HG03135 (cell line): Measurements from ENCODE around the gene FDPS.
"Not testable (repeated sequence)": the region's sequence is repeated elsewhere in the genome, so short reads cannot be mapped to it uniquely, and the experiment has no call there.

Experiments used
- ATAC-seq: cut with Tn5 transposase; IDR thresholded peaks from one replicate; pipeline ENCODE4 v1.9.1; 2021; ENCODE audit warnings: mild to moderate bottlenecking, moderate library complexity; ENCODE audit not compliant: unreplicated experiment

The FDPS gene

GRCh38 chr1:155285063-155285462 lies 23.6 kb upstream of the FDPS start:
- ATAC-seq = no peak

- ATAC-seq = no peak
Measured at GRCh38 chr1:155285631-155286044, 23.0 kb upstream of the FDPS start.

DNA sequence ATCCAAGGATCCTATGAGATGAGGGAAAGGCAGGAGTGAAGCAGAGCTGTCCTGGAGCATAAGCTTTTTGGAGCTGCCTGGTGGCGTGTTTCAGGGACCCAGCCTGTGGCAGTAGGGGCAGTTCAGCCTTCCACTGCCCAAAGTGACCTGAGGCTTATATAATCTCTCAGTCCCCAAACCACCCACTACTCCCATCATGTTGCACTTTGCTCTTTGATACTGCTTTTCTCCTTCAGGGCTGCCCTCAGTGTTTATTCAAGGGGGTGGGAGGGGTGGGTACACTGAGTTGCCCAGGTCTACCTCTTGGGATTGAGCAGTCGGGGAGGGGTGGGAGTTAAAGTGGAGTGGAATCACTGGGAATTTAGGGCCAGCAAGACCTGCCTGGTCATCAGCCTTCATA lies 22.1 kb upstream of the FDPS start:
- no peak for ATAC-seq

DNA sequence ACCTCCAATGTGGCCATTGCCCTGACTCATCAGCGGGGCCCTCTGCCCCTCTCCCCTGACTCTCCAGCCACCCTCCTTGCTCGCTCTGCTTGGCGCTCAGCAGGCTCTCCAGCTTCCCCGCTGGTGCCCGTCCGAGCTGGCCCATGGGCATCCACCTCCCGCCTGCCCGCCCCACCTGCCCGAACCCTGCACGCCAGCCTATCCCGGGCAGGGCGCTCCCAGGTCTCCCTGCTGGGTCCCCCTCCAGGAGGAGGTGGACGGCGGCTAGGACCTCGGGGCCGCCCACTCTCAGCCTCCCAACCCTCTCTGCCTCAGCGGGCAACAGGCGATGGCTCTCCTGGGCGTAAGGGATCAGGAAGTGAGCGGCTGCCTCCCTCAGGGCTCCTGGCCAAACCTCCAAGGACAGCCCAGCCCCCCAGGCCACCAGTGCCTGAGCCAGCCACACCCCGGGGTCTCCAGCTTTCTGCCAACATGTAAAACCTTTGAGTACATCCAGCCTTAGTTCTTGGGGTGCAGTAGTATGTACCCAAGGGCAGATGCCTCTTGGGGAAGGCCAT lies 20.6 kb upstream of the FDPS start:
- ATAC-seq = no peak

GRCh38 chr1:155291006-155291405 lies 17.7 kb upstream of the FDPS start:
- not testable (repeated sequence) for ATAC-seq

DNA sequence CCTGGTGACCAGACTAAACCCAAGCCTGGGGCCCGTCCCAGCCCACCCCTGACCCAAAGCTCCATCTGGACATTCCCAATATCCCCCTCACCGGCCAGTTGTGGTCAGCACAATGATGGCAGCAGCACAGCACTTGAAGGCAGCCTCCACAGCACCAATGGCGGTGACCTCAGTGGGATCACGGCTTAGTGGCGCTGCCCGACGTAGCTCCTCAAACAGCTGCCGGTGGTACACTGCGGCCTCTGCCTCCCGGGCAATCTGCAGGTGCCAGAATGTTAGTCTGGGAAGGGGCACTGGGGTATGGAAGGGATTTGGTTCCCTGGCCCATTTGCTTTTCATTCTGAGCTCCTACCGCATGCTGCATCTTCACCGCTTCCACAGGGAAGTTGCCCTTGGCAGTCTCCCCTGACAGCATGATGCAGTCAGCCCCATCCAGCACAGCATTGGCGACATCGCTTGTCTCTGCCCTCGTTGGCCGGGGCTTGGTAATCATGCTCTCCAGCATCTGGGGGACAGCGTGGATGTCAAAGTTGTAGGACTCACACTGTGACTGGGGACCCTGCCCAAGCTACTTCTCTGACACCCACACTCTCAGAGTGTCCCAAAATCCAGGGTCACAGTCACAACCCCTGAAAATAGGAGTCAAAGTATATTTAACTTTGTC lies 15.4 kb upstream of the FDPS start:
- no peak for ATAC-seq

GRCh38 chr1:155294520-155295182 lies 14.0 kb upstream of the FDPS start:
- no peak for ATAC-seq

DNA sequence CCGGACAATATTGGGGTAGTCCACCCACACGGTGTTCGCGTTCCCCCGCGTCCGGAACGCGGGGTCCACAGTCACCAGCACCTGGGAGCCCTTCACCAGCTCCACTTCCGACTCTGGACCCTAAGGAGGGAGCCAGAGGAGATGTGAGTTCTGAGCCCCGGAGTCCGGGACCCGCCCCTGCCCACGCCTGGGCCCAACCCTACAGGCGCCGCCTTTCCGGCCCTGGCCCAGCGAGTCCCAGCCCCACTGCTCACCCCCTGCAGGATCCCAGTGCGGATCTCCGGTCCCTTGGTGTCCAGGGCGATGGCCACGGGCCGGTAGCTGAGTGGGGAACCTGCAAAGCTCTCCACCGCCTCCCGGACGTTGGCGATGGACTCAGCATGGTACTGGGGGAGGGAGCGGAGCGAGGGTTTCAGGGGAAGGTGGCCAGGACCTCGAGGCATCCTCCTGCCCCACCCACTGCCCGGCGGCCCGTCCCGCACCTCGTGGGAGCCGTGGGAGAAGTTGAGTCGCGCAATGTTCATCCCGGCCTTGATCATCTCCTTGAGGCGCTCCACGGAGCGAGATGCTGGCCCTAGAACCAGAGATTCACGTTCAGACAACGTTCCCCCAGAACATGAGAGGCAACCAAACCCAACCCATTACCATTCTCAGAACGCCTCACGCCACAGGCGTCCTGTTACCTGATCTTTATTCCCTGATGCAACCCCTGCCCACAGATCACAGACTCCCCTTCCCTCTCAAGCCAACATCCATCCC lies 13.3 kb upstream of the FDPS start:
- ATAC-seq = no peak

GRCh38 chr1:155295942-155296267 lies 12.8 kb upstream of the FDPS start:
- ATAC-seq = no peak

GRCh38 chr1:155296661-155297060 lies 12.0 kb upstream of the FDPS start:
- ATAC-seq = no peak

DNA sequence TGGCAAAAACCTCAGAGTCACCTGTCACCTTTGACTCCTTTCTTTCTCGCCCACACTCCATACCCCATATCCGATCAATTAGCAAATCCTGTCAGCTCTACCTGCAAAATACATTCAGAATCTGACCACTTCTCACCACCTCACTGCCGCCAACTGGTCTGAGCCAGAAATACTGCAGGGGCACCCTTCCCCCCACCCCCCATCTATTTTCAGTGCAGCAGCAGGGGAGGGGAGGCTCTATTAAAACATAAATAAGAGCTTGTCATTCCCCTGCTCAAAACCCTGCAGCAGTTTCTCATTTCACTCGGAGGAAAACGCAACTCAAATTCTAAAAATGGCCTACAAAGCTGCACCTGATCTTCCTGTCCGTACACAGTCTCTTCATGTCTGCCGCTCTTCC lies 11.3 kb upstream of the FDPS start:
- no peak for ATAC-seq

DNA sequence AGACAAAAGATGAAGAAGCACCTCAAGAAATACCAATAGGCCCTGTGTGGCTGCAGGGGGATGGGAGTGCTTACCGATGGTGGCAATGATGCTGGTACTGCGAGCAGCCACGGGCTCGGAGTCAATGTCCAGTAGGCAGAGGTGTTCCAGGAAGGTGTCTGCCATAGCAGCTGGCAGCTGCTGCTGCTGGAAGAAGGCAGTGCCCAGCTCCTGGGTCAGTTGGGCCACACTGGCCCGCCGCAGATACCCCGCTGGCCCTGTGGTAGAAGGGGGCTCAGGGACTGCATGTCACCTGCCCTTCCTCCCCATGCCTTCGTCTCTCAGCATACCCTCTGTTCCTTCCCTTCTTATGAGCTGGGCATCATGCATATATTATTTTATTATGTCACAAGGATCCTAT lies 8.6 kb upstream of the FDPS start:
- ATAC-seq = no peak

DNA sequence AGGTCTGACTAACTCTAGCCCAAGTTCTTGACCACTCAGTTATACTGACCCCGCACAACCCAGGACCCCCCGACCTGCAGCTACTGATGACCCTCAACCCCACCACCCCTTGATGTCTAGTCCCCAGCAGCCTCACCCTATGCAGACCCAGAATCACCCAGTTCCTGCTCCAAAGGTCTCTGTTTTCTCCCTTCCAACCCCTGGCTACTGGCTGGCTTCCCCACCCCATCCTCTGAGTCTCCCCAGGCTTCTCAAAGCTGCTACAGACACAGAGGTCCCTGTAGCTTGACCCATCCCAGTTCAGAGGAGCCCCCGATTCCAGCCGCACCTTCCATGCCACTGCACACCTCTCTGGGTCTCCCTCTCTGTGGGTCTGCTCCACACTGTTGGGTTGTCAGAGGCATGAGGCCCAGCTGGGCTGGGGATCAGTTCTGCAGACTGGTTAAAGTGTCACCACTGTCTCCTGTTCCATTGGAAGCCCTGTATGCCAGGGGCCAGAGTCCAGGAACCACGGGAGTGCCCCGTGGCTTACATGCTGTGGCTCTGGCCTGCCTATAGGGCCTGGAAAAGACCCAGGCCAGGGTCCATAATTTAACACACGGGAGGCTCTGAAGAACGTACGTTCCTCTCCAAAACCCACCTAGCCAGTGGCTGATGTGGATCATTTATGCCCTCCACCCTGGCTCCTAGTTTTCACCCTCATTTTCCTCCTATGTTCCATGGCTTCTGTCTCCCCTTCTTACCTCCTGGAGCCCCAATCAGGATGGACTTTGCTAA lies 7.9 kb upstream of the FDPS start:
- no peak for ATAC-seq

GRCh38 chr1:155301342-155301841 lies 7.3 kb upstream of the FDPS start, which contains the start of gene PKLR:
Gene PKLR (minus strand): TSS chr1:155301438. CDS start chr1:155301395, 43 bp downstream.
- no peak for ATAC-seq

DNA sequence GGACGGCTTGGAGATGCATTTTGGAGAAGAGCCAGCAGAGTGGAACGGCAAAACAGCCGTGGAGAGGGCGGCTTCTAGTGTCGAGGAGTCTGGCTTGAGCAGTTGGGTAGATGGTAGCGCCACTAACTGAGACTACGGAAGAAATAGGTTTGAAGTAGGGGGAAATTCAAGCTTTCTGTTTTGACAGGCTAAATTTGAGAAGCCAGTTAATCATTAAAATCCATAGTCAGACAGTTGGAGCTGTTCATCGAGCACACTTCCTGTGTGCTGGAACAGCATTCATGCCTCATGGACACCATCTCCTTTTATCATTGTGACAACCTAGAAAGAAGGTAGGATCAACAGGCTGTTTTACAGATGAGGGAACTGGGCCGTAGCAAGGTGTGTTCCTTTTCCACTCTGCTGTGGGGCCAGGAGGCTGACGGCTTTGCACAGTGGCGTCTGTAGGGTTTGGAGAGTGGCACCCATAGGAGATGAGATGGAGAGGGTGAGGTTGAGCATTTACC lies 4.1 kb upstream of the FDPS start:
- no peak for ATAC-seq

DNA sequence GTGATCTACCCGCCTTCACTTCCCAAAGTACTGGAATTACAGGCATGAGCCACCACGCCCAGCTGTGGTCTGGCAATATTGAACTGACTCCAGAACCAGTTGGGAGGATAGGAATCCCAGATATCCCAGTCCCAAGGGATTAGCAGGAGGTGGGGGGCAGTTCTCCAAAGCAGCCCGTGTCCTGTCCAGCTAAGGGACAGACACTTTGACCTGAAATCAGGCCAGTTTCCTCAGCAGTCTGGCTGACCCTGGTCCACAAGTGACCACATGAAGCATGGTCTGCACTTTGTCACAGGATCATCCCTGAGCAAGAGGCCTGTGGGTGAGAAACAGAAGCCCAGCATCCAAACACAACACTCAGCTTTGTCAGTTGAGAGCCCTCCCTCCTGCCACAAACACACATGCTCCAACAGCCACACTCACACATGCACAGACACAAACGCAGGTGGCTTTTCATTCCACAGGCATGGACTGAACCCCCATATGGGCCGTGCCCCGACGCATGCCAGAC lies 2.7 kb upstream of the FDPS start:
- ATAC-seq = no peak

- ATAC-seq = no peak
Measured at GRCh38 chr1:155307247-155307740, 1.4 kb upstream of the FDPS start.

GRCh38 chr1:155309423-155310021 lies 856 bp downstream of the FDPS start:
- no peak for ATAC-seq

DNA sequence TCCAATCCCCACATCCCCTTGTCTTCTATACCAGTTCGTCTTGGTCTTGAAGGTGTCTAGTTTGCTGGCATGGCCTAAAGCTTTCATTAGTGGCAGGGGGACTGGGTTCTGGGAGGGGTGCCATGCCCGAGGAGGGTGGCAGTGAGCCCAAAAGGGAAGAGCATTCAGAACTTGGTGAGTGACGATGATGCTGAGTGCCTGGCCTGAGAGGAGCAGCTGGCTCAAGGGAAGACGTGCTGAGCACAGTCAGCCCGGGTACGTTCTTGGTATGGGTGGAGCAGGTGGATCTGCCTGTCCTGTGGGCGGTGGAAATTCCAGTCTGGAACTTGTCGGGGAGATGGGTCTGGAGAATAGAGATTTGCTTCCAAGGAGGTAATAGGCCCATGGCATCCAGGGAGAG lies 4.6 kb downstream of the FDPS start:
- ATAC-seq = no peak

GRCh38 chr1:155316922-155317321 lies 8.3 kb downstream of the FDPS start:
- no peak for ATAC-seq
